H1 (cell line): ENCODE measurements around the gene NTMT1. TPM values are rescaled to one million over a fixed set of nuclear protein-coding genes. Genes with fewer than 3 reads are reported as not detected.

Source experiments
- CTCF ChIA-PET: fragments of 300-600 bp; sonication (Branson Sonifier 250); formaldehyde crosslinking; loops from one replicate; lab custom pipeline; 2021; ENCODE audit not compliant: partially characterized antibody; lab: Charles Lee
- POLR2A ChIA-PET: fragments of 300-600 bp; sonication (Branson Sonifier 250); formaldehyde crosslinking; loops from one replicate; lab custom pipeline; 2021; ENCODE audit warnings: inconsistent platforms; ENCODE audit not compliant: partially characterized antibody; lab: Charles Lee
- DNase-seq, 2 experiments: peaks; one replicate each; pipeline versions ENCODE4 v3.0.0 to v3.0.0-alpha.2; 2010 to 2022; ENCODE audit warnings: low spot score in 2 of 2, low read depth in 1 of 2, mixed read lengths in 1 of 2
- FAIRE-seq: peaks from 2 replicates; lab custom pipeline; 2011; peaks lifted over from hg19 to GRCh38; lab: Jason Lieb, UNC
- H2AFZ ChIP-seq: 2 replicates; pipeline ENCODE4 v1.8.1; 2012; ENCODE audit warnings: low read length, inconsistent platforms
- H2AK5ac ChIP-seq: 2 replicates; pipeline ENCODE4 v1.6.1; 2013; ENCODE audit warnings: low read depth, low read length
- H2BK120ac ChIP-seq: replicated peaks from 2 replicates; pipeline ENCODE3; 2013; ENCODE audit warnings: low read depth, low read length, inconsistent platforms
- H2BK12ac ChIP-seq: 2 replicates; pipeline ENCODE4 v1.6.1; 2013; ENCODE audit warnings: low read depth, low read length
- H2BK15ac ChIP-seq: 2 replicates; pipeline ENCODE4 v1.6.1; 2013; ENCODE audit warnings: low read length
- H2BK20ac ChIP-seq: 2 replicates; pipeline ENCODE4 v1.6.1; 2013; ENCODE audit warnings: low read length
- H2BK5ac ChIP-seq: 2 replicates; pipeline ENCODE4 v1.6.1; 2013; ENCODE audit warnings: low read depth, low read length
- H3K14ac ChIP-seq: 2 replicates; pipeline ENCODE4 v1.6.1; 2013; ENCODE audit warnings: inconsistent platforms; ENCODE audit not compliant: insufficient read length
- H3K18ac ChIP-seq: 2 replicates; pipeline ENCODE4 v1.6.1; 2013; ENCODE audit warnings: low read length; ENCODE audit errors: extremely low read depth
- H3K23ac ChIP-seq: 2 replicates; pipeline ENCODE4 v1.6.1; 2013; ENCODE audit warnings: inconsistent platforms; ENCODE audit not compliant: insufficient read length
- H3K23me2 ChIP-seq: 2 replicates; pipeline ENCODE4 v1.6.1; 2013; ENCODE audit warnings: low read depth, low read length
- H3K27ac ChIP-seq: 2 replicates; pipeline ENCODE4 v1.6.1; 2011; ENCODE audit warnings: low read depth, low read length, inconsistent platforms
- H3K27me3 ChIP-seq, 4 experiments: replicated peaks in 1 of 4; 1 replicate in 1 of 4; 2 replicates in 3 of 4; pipeline versions ENCODE4 v1.6.1 to v1.8.1; 2011 to 2013; ENCODE audit warnings: low read length in 3 of 4, mild to moderate bottlenecking in 3 of 4, inconsistent platforms in 2 of 4, mixed read lengths in 2 of 4, moderate library complexity in 1 of 4; ENCODE audit not compliant: control insufficient read depth in 3 of 4, insufficient read depth in 3 of 4; ENCODE audit errors: extremely low read depth in 1 of 4
- H3K36me3 ChIP-seq, 4 experiments: 2 replicates each; pipeline versions ENCODE4 v1.6.1 to v1.8.1; 2011 to 2013; ENCODE audit warnings: mild to moderate bottlenecking in 4 of 4, low read length in 3 of 4, moderate library complexity in 2 of 4, control low read depth in 1 of 4, inconsistent platforms in 1 of 4; ENCODE audit not compliant: insufficient read depth in 4 of 4, control insufficient read depth in 2 of 4
- H3K4ac ChIP-seq: replicated peaks from 2 replicates; pipeline ENCODE3; 2013; ENCODE audit warnings: low read length, low read depth, mixed read lengths, inconsistent platforms; ENCODE audit not compliant: insufficient read length
- H3K4me1 ChIP-seq, 4 experiments: replicated peaks in 1 of 4; 1 replicate in 1 of 4; 2 replicates in 3 of 4; pipeline versions ENCODE4 v1.6.1 to v1.8.1; 2011 to 2013; ENCODE audit warnings: low read length in 3 of 4, inconsistent platforms in 2 of 4, mixed read lengths in 1 of 4; ENCODE audit not compliant: insufficient read depth in 4 of 4, control insufficient read depth in 3 of 4
- H3K4me2 ChIP-seq, 2 experiments: 2 replicates each; pipeline versions ENCODE4 v1.6.1 to v1.8.1; 2011 to 2013; ENCODE audit warnings: low read depth in 2 of 2, low read length in 2 of 2, control low read depth in 1 of 2, inconsistent platforms in 1 of 2, mild to moderate bottlenecking in 1 of 2; ENCODE audit not compliant: insufficient read depth in 1 of 2
- H3K4me3 ChIP-seq, 4 experiments: fragments of 200-600, 300-600 bp in 1 of 4; sonication (generic), shearing (Covaris generic), sonication (Bioruptor Twin) in 1 of 4; 2 replicates each; pipeline versions ENCODE4 v1.5.1 to v1.8.1; 2011 to 2016; ENCODE audit warnings: low read length in 4 of 4, low read depth in 3 of 4, control low read depth in 2 of 4, inconsistent platforms in 2 of 4, mild to moderate bottlenecking in 2 of 4, mixed read lengths in 1 of 4, moderate library complexity in 1 of 4; ENCODE audit not compliant: insufficient read depth in 2 of 4; ENCODE audit errors: extremely low read depth in 1 of 4
- H3K56ac ChIP-seq: replicated peaks from 2 replicates; pipeline ENCODE3; 2013; ENCODE audit warnings: low read depth, mild to moderate bottlenecking, mixed read lengths, low read length, inconsistent platforms; ENCODE audit not compliant: insufficient read length
- H3K79me1 ChIP-seq: 2 replicates; pipeline ENCODE4 v1.6.1; 2013; ENCODE audit warnings: low read depth, low read length, control low read depth
- H3K79me2 ChIP-seq, 2 experiments: 2 replicates each; pipeline versions ENCODE4 v1.6.1 to v1.8.1; 2012 to 2013; ENCODE audit warnings: low read length in 2 of 2, mild to moderate bottlenecking in 2 of 2, inconsistent platforms in 1 of 2; ENCODE audit not compliant: insufficient read depth in 2 of 2, control insufficient read depth in 1 of 2
- H3K9ac ChIP-seq, 4 experiments: replicated peaks in 1 of 4; 1 replicate in 1 of 4; 2 replicates in 3 of 4; pipeline versions ENCODE4 v1.6.1 to v1.8.1; 2011 to 2013; ENCODE audit warnings: low read depth in 3 of 4, low read length in 3 of 4, control low read depth in 2 of 4, mild to moderate bottlenecking in 2 of 4, moderate library complexity in 2 of 4, inconsistent platforms in 1 of 4; ENCODE audit errors: extremely low read depth in 1 of 4
- H3K9me3 ChIP-seq, 2 experiments: 2 replicates each; pipeline versions ENCODE4 v1.6.1 to v1.8.1; 2012 to 2013; ENCODE audit warnings: mild to moderate bottlenecking in 2 of 2, moderate library complexity in 2 of 2, control low read depth in 1 of 2, inconsistent platforms in 1 of 2, low read depth in 1 of 2, low read length in 1 of 2, mixed read lengths in 1 of 2; ENCODE audit not compliant: insufficient read depth in 2 of 2
- H4K20me1 ChIP-seq, 2 experiments: replicated peaks in 1 of 2; 2 replicates each; pipeline versions ENCODE3 to v1.8.1; 2011 to 2013; ENCODE audit warnings: inconsistent platforms in 2 of 2, low read length in 2 of 2, mild to moderate bottlenecking in 1 of 2; ENCODE audit not compliant: insufficient read depth in 2 of 2, control insufficient read depth in 1 of 2
- H4K5ac ChIP-seq: 2 replicates; pipeline ENCODE4 v1.6.1; 2013; ENCODE audit warnings: low read length, low read depth, mixed read lengths, inconsistent platforms; ENCODE audit not compliant: insufficient read length
- H4K8ac ChIP-seq: 2 replicates; pipeline ENCODE4 v1.8.0; 2013; ENCODE audit warnings: mild to moderate bottlenecking, moderate library complexity, low read length, inconsistent platforms; ENCODE audit not compliant: insufficient read depth; ENCODE audit errors: extremely low read depth
- H4K91ac ChIP-seq: replicated peaks from 2 replicates; pipeline ENCODE3; 2013; ENCODE audit warnings: low read length, mixed read lengths, inconsistent platforms; ENCODE audit not compliant: insufficient read length
- BCL11A ChIP-seq, 2 experiments: IDR thresholded peaks; one replicate each; pipeline ENCODE4 v1.6.1; 2011; ENCODE audit warnings: low read depth in 2 of 2, low read length in 2 of 2, mild to moderate bottlenecking in 2 of 2
- CBX5 ChIP-seq: fragments of 300-800, 300-1000 bp; sonication (generic); IDR thresholded peaks from 2 replicates; pipeline ENCODE4 v1.7.1; 2016; ENCODE audit warnings: antibody characterized with exemption, low read length, low read depth
- CBX8 ChIP-seq: fragments of 300-800, 300-1000 bp; sonication (generic); IDR thresholded peaks from 2 replicates; pipeline ENCODE4 v1.7.1; 2016; ENCODE audit warnings: low read depth, low read length, borderline replicate concordance
- E2F6 ChIP-seq: IDR thresholded peaks from 2 replicates; pipeline ENCODE4 v1.6.1; 2012; ENCODE audit warnings: inconsistent platforms
- EZH2 ChIP-seq: fragments of 200-600 bp; sonication (generic); IDR thresholded peaks from 2 replicates; pipeline ENCODE4 v1.7.1; 2012; ENCODE audit warnings: low read depth, mild to moderate bottlenecking, moderate library complexity, low read length, inconsistent platforms; ENCODE audit not compliant: severe bottlenecking
- FOSL1 ChIP-seq: IDR thresholded peaks from 2 replicates; pipeline ENCODE4 v1.6.1; 2011; ENCODE audit warnings: mild to moderate bottlenecking, low read depth, low read length, moderate library complexity; ENCODE audit not compliant: insufficient read depth
- GTF2F1 ChIP-seq: IDR thresholded peaks from 2 replicates; pipeline ENCODE4 v1.6.1; 2012; ENCODE audit warnings: low read depth, low read length, improper control_type of control experiment, borderline replicate concordance
- KDM5A ChIP-seq: fragments of 200-600 bp; IDR thresholded peaks from 2 replicates; pipeline ENCODE4 v1.7.1; 2012; ENCODE audit warnings: mild to moderate bottlenecking, low read length, inconsistent platforms, mixed read lengths
- MAFK ChIP-seq: IDR thresholded peaks from 2 replicates; pipeline ENCODE4 v1.6.1; 2012; ENCODE audit warnings: low read depth, mild to moderate bottlenecking, improper control_type of control experiment, low read length
- PHF8 ChIP-seq: fragments of 200-600 bp; sonication (generic); conservative IDR thresholded peaks from 2 replicates; pipeline ENCODE4 v1.7.1; 2012; ENCODE audit warnings: low read depth, mild to moderate bottlenecking, inconsistent platforms, low read length, moderate library complexity
- POU5F1 ChIP-seq: IDR thresholded peaks from 2 replicates; pipeline ENCODE4 v1.6.1; 2011; ENCODE audit warnings: low read depth, mild to moderate bottlenecking, low read length, moderate library complexity
- SIN3A ChIP-seq, 2 experiments: IDR thresholded peaks in 1 of 2; conservative IDR thresholded peaks in 1 of 2; 2 replicates each; pipeline ENCODE4 v1.6.1; 2011 to 2012; ENCODE audit warnings: low read length in 2 of 2, improper control_type of control experiment in 1 of 2, low read depth in 1 of 2, mild to moderate bottlenecking in 1 of 2
- TBP ChIP-seq: IDR thresholded peaks from 2 replicates; pipeline ENCODE4 v1.6.1; 2011; ENCODE audit warnings: low read depth, low read length, improper control_type of control experiment
- WGBS, 2 experiments: shearing (Covaris generic) in 1 of 2; methylation state at CpG; one replicate each; pipeline versions ENCODE4 v1.1.6 to v1.1.7; 2013 to 2015; ENCODE audit warnings: low lambda C conversion rate in 2 of 2, mixed read lengths in 2 of 2, inconsistent platforms in 1 of 2, low coverage in 1 of 2, missing lambda C conversion rate in 1 of 2; ENCODE audit not compliant: insufficient replicate concordance in 2 of 2, insufficient coverage in 1 of 2, insufficient read length in 1 of 2; ENCODE audit errors: extremely low coverage in 1 of 2, missing lambda C conversion rate in 1 of 2; 5-methylcytosine and 5-hydroxymethylcytosine counted together
- polyA plus RNA-seq, 7 experiments: library from polyadenylated mRNA; depleted of rRNA in 3 of 7; stranded (reverse) in 5 of 7; unstranded in 2 of 7; fragments of >200 nt in 5 of 7; fragments of 200-250 nt in 2 of 7; gene quantifications; 1 replicate in 5 of 7; 2 replicates in 1 of 7; 4 replicates in 1 of 7; pipeline versions ENCODE4 v1.2.1 to v1.2.3, GENCODE V29; 2011 to 2013; ENCODE audit warnings: missing spikeins in 2 of 7, mixed read lengths in 2 of 7
- total RNA-seq: library from RNA; stranded (reverse); fragmentation: NEBNext Ultra II Directional; extraction: Animal tissue kit (Norgen Biotek cat#: 25700); gene quantifications from 2 replicates; pipeline ENCODE4 v1.2.1, GENCODE V29; 2021

NTMT1 gene
- total and polyA plus RNA-seq, 2 of the 8 experiments (the other 6 are each of a cell fraction or from before 2014, with no cell fraction given) = 66.8 to 70.2 TPM

- no peak for FAIRE-seq
- POLR2A ChIA-PET = interaction anchor here (0.7 kb wide), 1 partner anchor 37 kb away, joined by 3 read pairs; no protein-coding TSS in a partner anchor
- TF ChIP-seq E2F6 = no peak
- no peak for TF ChIP-seq BCL11A (IDR thresholded peaks at IDR 0.05; ENCODE audit: low read depth in 2 of 2, low read length in 2 of 2)
- TF ChIP-seq POU5F1 = no peak
- no peak for TF ChIP-seq TBP
- TF ChIP-seq GTF2F1 = no peak
- TF ChIP-seq CBX5 = no peak
- TF ChIP-seq KDM5A = no peak
- no peak for TF ChIP-seq PHF8
- no peak for TF ChIP-seq FOSL1
- TF ChIP-seq MAFK = no peak
- no peak for TF ChIP-seq CBX8
- no peak for TF ChIP-seq EZH2
- no peak for TF ChIP-seq SIN3A (conservative IDR thresholded peaks at IDR 0.05 in 1 of 2, IDR thresholded peaks at IDR 0.05 in 1 of 2; ENCODE audit: low read depth in 1 of 2, low read length in 2 of 2)
These were observed 52.9 kb downstream of the NTMT1 start for GRCh38 chr9:129678844-129679243.

More at GRCh38 chr9:129678844-129679243, 52.9 kb downstream of the NTMT1 start:
- Histone ChIP-seq H3K4me1 (peaks cover 0 to 2% (median 0%) of the 10 kb centered on the region in 4 experiments; a peak in 3 of 7 replicates), H3K9ac (no peak overlapping the region), H4K91ac (no peak overlapping the region), H4K5ac (no peak overlapping the region), H3K27ac (no peak overlapping the region), H3K4ac (no peak overlapping the region), H2BK15ac (no peak overlapping the region), H2BK5ac (no peak overlapping the region), H2BK12ac (no peak overlapping the region), H4K8ac (no peak overlapping the region), H3K4me3 (no peak overlapping the region), H2AK5ac (no peak overlapping the region), H3K9me3 (no peaks in the 10 kb centered on the region), H3K14ac (no peak overlapping the region), H3K4me2 (no peak overlapping the region), H3K18ac (no peak overlapping the region), H3K79me2 (no peaks in the 10 kb centered on the region), H3K36me3 (no peaks in the 10 kb centered on the region), H3K79me1 (no peaks in the 10 kb centered on the region), H2BK20ac (no peak overlapping the region), H3K56ac (no peak overlapping the region), H3K23ac (no peak overlapping the region), H4K20me1 (no peaks in the 10 kb centered on the region), H2BK120ac (no peak overlapping the region), H2AFZ (no peak overlapping the region), H3K23me2 (no peaks in the 10 kb centered on the region), H3K27me3 (no peaks in the 10 kb centered on the region; a peak in 2 of 7 replicates)
- 87% methylated on average over 9 of the region's 9 CpGs; no CpG with 5 or more reads in 1 of the 2 experiments for WGBS, 2 experiments
- no peak for DNase-seq
- CTCF ChIA-PET = interaction anchor here (1.2 to 1.8 kb wide), 2 partner anchors 12 to 42 kb away, joined by 3 to 5 read pairs; no protein-coding TSS in a partner anchor
